ENCODE data around the gene AKAP11. TPM values are rescaled to one million over a fixed set of nuclear protein-coding genes. Genes with fewer than 3 reads are reported as not detected.

Gene AKAP11
- total and polyA plus RNA-seq, 2 experiments from 2014 or later, result 4.4 to 30.6 TPM

DNA sequence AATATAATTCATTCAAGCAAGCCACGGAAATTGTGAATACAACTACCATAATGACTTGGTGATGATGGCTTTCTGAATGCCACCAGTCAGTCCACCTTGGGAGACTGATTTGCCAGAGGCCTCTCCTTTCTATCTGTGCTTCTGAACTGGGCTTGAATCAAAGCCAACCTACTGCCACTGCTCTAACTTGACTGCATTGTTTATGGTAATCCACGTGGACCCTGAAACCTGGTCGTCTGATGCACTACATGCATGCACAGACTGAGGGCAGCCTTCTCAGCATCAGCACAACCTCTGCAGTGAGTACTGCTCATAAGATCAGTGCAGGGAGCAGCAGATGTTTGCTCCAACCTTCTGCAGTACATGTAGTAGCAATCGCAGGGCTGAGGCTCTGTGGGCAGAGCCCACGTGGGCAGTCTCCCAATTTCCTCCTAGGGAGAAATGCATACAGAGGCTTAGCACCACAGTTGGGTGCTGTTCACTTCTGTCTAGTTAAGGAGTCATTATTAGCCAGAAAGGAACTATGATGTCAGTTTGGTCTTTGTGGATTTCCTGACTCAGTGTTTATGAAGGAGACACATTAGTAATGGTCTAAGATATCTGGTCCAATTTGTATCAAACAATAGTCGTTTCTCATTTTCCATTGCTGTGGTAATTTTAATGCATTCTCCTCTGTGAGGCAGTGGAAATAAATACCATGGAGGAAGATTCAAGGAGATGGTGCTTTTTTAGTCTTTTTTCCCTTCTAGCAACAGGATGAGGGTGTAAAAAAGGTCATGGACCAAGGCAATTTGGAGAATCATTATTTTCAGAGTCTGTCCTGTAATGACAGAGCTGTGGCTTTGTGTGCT, 82.5 kb downstream of the AKAP11 start:
- Histone ChIP-seq H3K4me1 (ENCODE audit: insufficient read depth) (no peaks in the 10 kb centered on the region), H3K9me3 (ENCODE audit: low read depth) (no peaks in the 10 kb centered on the region), H3K4me2 (no peak overlapping the region), H3K27me3 (no peaks in the 10 kb centered on the region), H2AFZ (no peak overlapping the region), H3K36me3 (replicated peaks; ENCODE audit: insufficient read depth, low read depth) (no peaks in the 10 kb centered on the region), H3K79me2 (no peaks in the 10 kb centered on the region), H4K20me1 (ENCODE audit: insufficient read depth, poor library complexity, severe bottlenecking) (no peaks in the 10 kb centered on the region), H3K9me2 (replicated peaks; ENCODE audit: insufficient read depth) (no peaks in the 10 kb centered on the region), H3K4me3 (no peak overlapping the region), H3K27ac (no peak overlapping the region)
- WGBS (ENCODE audit: low lambda C conversion rate, missing lambda C conversion rate), result 33% methylated on average over 6 of the region's 6 CpGs
- DNase-seq (ENCODE audit: low spot score), result peak; percentile 15
- TF ChIP-seq EZH2 (IDR thresholded peaks at IDR 0.05; ENCODE audit: borderline replicate concordance) (no peak), EZH2phosphoT487 (IDR thresholded peaks at IDR 0.05; ENCODE audit: low read depth, severe bottlenecking, unreplicated experiment) (no peak)
- TF ChIP-seq, protein P1, sequence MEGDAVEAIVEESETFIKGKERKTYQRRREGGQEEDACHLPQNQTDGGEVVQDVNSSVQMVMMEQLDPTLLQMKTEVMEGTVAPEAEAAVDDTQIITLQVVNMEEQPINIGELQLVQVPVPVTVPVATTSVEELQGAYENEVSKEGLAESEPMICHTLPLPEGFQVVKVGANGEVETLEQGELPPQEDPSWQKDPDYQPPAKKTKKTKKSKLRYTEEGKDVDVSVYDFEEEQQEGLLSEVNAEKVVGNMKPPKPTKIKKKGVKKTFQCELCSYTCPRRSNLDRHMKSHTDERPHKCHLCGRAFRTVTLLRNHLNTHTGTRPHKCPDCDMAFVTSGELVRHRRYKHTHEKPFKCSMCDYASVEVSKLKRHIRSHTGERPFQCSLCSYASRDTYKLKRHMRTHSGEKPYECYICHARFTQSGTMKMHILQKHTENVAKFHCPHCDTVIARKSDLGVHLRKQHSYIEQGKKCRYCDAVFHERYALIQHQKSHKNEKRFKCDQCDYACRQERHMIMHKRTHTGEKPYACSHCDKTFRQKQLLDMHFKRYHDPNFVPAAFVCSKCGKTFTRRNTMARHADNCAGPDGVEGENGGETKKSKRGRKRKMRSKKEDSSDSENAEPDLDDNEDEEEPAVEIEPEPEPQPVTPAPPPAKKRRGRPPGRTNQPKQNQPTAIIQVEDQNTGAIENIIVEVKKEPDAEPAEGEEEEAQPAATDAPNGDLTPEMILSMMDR (IDR thresholded peaks at IDR 0.05; ENCODE audit: poor library complexity), result peak; percentile 14

DNA sequence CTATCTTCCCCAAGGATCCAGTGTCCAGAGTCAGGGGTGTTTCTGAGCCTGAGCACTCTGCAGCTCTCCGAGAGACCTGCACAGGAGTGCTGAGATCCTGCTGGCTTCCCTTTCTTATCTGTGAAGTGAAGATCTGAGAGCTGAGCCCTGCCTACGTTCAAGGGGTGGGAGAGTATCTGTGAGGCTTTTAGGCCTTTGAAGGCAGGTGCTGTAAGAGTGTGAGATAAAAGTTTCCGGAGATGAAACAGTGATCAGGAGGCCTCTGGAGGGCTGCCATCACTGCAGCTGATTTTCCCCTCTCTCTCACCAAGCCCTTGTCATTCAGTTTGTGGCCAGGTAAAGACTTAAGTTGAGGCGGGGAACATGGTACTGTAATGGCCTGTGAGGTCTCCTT, 83.1 kb downstream of the AKAP11 start:
- H3K36me3 ChIP-seq (replicated peaks; ENCODE audit: insufficient read depth, low read depth), result no peaks in the 10 kb centered on the region
- no peak overlapping the region for H3K27ac ChIP-seq
- H3K4me2 ChIP-seq, result no peak overlapping the region
- no peaks in the 10 kb centered on the region for H3K4me1 ChIP-seq (ENCODE audit: insufficient read depth)
- no peaks in the 10 kb centered on the region for H4K20me1 ChIP-seq (ENCODE audit: insufficient read depth, poor library complexity, severe bottlenecking)
- H3K9me3 ChIP-seq (ENCODE audit: low read depth), result no peaks in the 10 kb centered on the region
- H2AFZ ChIP-seq, result no peak overlapping the region
- no peaks in the 10 kb centered on the region for H3K27me3 ChIP-seq
- WGBS (ENCODE audit: low lambda C conversion rate, missing lambda C conversion rate), result 54% methylated on average over 4 of the region's 4 CpGs
- TF ChIP-seq EZH2phosphoT487 (IDR thresholded peaks at IDR 0.05; ENCODE audit: low read depth, severe bottlenecking, unreplicated experiment), result no peak
- TF ChIP-seq, protein P1 (IDR thresholded peaks at IDR 0.05; ENCODE audit: poor library complexity), result no peak
- TF ChIP-seq EZH2 (IDR thresholded peaks at IDR 0.05; ENCODE audit: borderline replicate concordance), result no peak
- no peak overlapping the region for H3K4me3 ChIP-seq
- no peaks in the 10 kb centered on the region for H3K9me2 ChIP-seq (replicated peaks; ENCODE audit: insufficient read depth)
- no peaks in the 10 kb centered on the region for H3K79me2 ChIP-seq
- DNase-seq (ENCODE audit: low spot score), result no peak

DNA sequence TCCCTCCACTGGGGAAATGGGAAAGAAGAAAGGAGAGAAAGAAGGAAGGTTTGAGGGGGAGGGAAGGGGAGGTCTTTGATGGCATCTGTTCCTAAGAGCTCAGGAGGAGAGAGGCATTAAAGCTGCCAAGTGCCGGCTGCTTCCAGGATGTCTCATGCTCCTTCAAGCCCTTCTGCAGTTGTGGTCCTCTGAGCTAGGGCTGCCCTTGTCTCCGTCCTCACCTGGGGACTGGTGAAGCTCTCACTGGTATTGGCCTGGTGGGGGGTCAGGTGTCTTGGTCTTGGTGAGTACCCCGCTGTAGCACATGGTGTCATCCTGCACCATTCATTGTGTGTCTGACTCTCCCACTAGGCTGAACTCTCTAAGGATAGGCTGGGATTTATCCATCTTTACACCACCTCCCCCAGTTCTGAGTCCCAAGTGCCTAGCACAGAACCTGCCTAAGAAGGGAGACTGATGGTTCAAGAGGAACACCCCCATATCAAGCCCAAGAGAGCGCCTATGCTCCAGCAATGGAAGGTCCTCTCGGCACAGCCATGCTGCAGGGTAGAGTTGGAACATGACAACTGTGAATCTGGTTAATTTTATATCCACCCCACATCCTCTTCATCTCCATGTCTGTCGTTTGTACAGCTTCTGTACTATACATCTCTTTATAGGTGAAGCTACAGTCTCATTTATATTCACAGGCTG, 83.7 kb downstream of the AKAP11 start:
- Histone ChIP-seq H3K4me1 (ENCODE audit: insufficient read depth) (no peaks in the 10 kb centered on the region), H3K9me2 (replicated peaks; ENCODE audit: insufficient read depth) (no peaks in the 10 kb centered on the region), H3K9me3 (ENCODE audit: low read depth) (no peaks in the 10 kb centered on the region), H3K27ac (no peak overlapping the region), H4K20me1 (ENCODE audit: insufficient read depth, poor library complexity, severe bottlenecking) (no peaks in the 10 kb centered on the region), H3K4me3 (no peak overlapping the region), H3K4me2 (no peak overlapping the region), H3K79me2 (no peaks in the 10 kb centered on the region), H3K36me3 (replicated peaks; ENCODE audit: insufficient read depth, low read depth) (no peaks in the 10 kb centered on the region), H2AFZ (no peak overlapping the region), H3K27me3 (no peaks in the 10 kb centered on the region)
- 92% methylated on average over 6 of the region's 6 CpGs for WGBS (ENCODE audit: low lambda C conversion rate, missing lambda C conversion rate)
- DNase-seq (ENCODE audit: low spot score), result no peak
- TF ChIP-seq EZH2phosphoT487 (IDR thresholded peaks at IDR 0.05; ENCODE audit: low read depth, severe bottlenecking, unreplicated experiment) (no peak), EZH2 (IDR thresholded peaks at IDR 0.05; ENCODE audit: borderline replicate concordance) (no peak)
- TF ChIP-seq, protein P1 (IDR thresholded peaks at IDR 0.05; ENCODE audit: poor library complexity), result no peak
